ENCODE results near the gene PSMG4. TPM values are rescaled to one million over a fixed set of nuclear protein-coding genes. Genes with fewer than 3 reads are reported as not detected.

The PSMG4 gene
- total and polyA plus RNA-seq, 2 of the 8 experiments (the other 6 are each of a cell fraction or from before 2014, with no cell fraction given) = 40.6 to 113 TPM

- ChIA-PET POLR2A (ENCODE audit: partially characterized antibody) (interaction anchor here (0.7 to 1.5 kb wide), 2 partner anchors 31 to 105 kb away, joined by 3 read pairs; no protein-coding TSS in a partner anchor), CTCF (ENCODE audit: partially characterized antibody) (interaction anchor here (0.6 to 2.8 kb wide), 13 partner anchors 8 to 442 kb away, joined by 3 to 17 read pairs (median 5); no protein-coding TSS in a partner anchor)
- 91% methylated on average over 4 of the region's 4 CpGs; no CpG with 5 or more reads in 1 of the 2 experiments for WGBS, 2 experiments (ENCODE audit: extremely low coverage in 1 of 2, insufficient coverage in 1 of 2, insufficient read length in 1 of 2, insufficient replicate concordance in 2 of 2, low coverage in 1 of 2, low lambda C conversion rate in 2 of 2, missing lambda C conversion rate in 1 of 2)
Measured at GRCh38 chr6:3291346-3291745, 32.6 kb downstream of the PSMG4 start.

More at GRCh38 chr6:3291346-3291745, 32.6 kb downstream of the PSMG4 start:
- no peaks in the 10 kb centered on the region for H3K9me3 ChIP-seq (ENCODE audit: insufficient read depth in 2 of 2, low read depth in 1 of 2, low read length in 1 of 2)
- no peak overlapping the region for H3K9ac ChIP-seq (replicated peaks in 1 of 4; ENCODE audit: extremely low read depth in 1 of 4, low read depth in 3 of 4, low read length in 3 of 4)
- no peak overlapping the region for H2AFZ ChIP-seq (ENCODE audit: low read length)
- TF ChIP-seq YY1 (IDR thresholded peaks at IDR 0.05; ENCODE audit: low read depth, low read length) = no peak
- no peak for TF ChIP-seq ZNF274 (IDR thresholded peaks at IDR 0.05; ENCODE audit: borderline replicate concordance, extremely low read depth, low read length)
- TF ChIP-seq E2F6 (IDR thresholded peaks at IDR 0.05) = no peak
- TF ChIP-seq SIRT6 (IDR thresholded peaks at IDR 0.05; ENCODE audit: low read length) = no peak
- H3K18ac ChIP-seq (ENCODE audit: extremely low read depth, low read length) = no peak overlapping the region
- H4K20me1 ChIP-seq (replicated peaks in 1 of 2; ENCODE audit: control insufficient read depth in 1 of 2, insufficient read depth in 2 of 2, low read length in 2 of 2) = no peaks in the 10 kb centered on the region
- H3K27me3 ChIP-seq (replicated peaks in 1 of 4; ENCODE audit: control insufficient read depth in 3 of 4, extremely low read depth in 1 of 4, insufficient read depth in 3 of 4, low read length in 3 of 4) = no peaks in the 10 kb centered on the region
- H3K4me3 ChIP-seq (ENCODE audit: extremely low read depth in 1 of 4, insufficient read depth in 2 of 4, low read depth in 3 of 4, low read length in 4 of 4) = no peak overlapping the region
- no peaks in the 10 kb centered on the region for H3K23me2 ChIP-seq (ENCODE audit: low read depth, low read length)
- H3K23ac ChIP-seq (ENCODE audit: insufficient read length) = no peak overlapping the region
- H4K5ac ChIP-seq (ENCODE audit: insufficient read length, low read depth, low read length) = no peak overlapping the region
- no peak for DNase-seq (ENCODE audit: low read depth in 1 of 2, low spot score in 2 of 2)
- H3K79me2 ChIP-seq (ENCODE audit: control insufficient read depth in 1 of 2, insufficient read depth in 2 of 2, low read length in 2 of 2) = no peaks in the 10 kb centered on the region
- H2BK120ac ChIP-seq (replicated peaks; ENCODE audit: low read depth, low read length) = no peak overlapping the region
- H3K4me1 ChIP-seq (replicated peaks in 1 of 4; ENCODE audit: control insufficient read depth in 3 of 4, insufficient read depth in 4 of 4, low read length in 3 of 4) = no peaks in the 10 kb centered on the region
- no peak overlapping the region for H3K27ac ChIP-seq (ENCODE audit: low read depth, low read length)
- no peak overlapping the region for H2BK12ac ChIP-seq (ENCODE audit: low read depth, low read length)
- no peak overlapping the region for H3K56ac ChIP-seq (replicated peaks; ENCODE audit: insufficient read length, low read depth, low read length)
- FAIRE-seq = no peak
- H4K8ac ChIP-seq (ENCODE audit: extremely low read depth, insufficient read depth, low read length) = no peak overlapping the region
- H3K36me3 ChIP-seq (ENCODE audit: control insufficient read depth in 2 of 4, insufficient read depth in 4 of 4, low read length in 3 of 4) = peaks cover 0 to 4% (median 0%) of the 10 kb centered on the region in 4 experiments; a peak in 2 of 8 replicates
- H2BK5ac ChIP-seq (ENCODE audit: low read depth, low read length) = no peak overlapping the region
- H3K14ac ChIP-seq (ENCODE audit: insufficient read length) = no peak overlapping the region
- H3K79me1 ChIP-seq (ENCODE audit: low read depth, low read length) = no peaks in the 10 kb centered on the region
- H2BK20ac ChIP-seq (ENCODE audit: low read length) = no peak overlapping the region
- no peak overlapping the region for H2BK15ac ChIP-seq (ENCODE audit: low read length)
- no peak overlapping the region for H4K91ac ChIP-seq (replicated peaks; ENCODE audit: insufficient read length, low read length)
- H3K4me2 ChIP-seq (ENCODE audit: insufficient read depth in 1 of 2, low read depth in 2 of 2, low read length in 2 of 2) = no peak overlapping the region
- no peak overlapping the region for H3K4ac ChIP-seq (replicated peaks; ENCODE audit: insufficient read length, low read depth, low read length)
- H2AK5ac ChIP-seq (ENCODE audit: low read depth, low read length) = no peak overlapping the region

Data from H1 (cell line).